Fibroblast of lung (primary cell): ENCODE data around the gene ZNF700. TPM values are rescaled to one million over a fixed set of nuclear protein-coding genes. Genes with fewer than 3 reads are reported as not detected.

Experiments
- DNase-seq, 2 donors: peaks; one replicate each; pipeline versions ENCODE4 v3.0.0 to v3.0.0-alpha.2; 2010; ENCODE audit warnings: low read depth in 2 of 2
- H2AFZ ChIP-seq: 2 replicates; pipeline ENCODE4 v1.5.1; 2012; ENCODE audit warnings: low read length, control low read depth, inconsistent platforms
- H3K27ac ChIP-seq: 2 replicates; pipeline ENCODE4 v1.5.1; 2011; ENCODE audit warnings: low read length, control low read depth; ENCODE audit not compliant: insufficient read depth
- H3K27me3 ChIP-seq: 2 replicates; pipeline ENCODE4 v1.5.1; 2011; ENCODE audit warnings: mild to moderate bottlenecking, low read length; ENCODE audit not compliant: control insufficient read depth, insufficient read depth
- H3K36me3 ChIP-seq: 2 replicates; pipeline ENCODE4 v1.5.1; 2011; ENCODE audit warnings: low read length; ENCODE audit not compliant: control insufficient read depth, insufficient read depth
- H3K4me1 ChIP-seq: 2 replicates; pipeline ENCODE4 v1.5.1; 2011; ENCODE audit warnings: low read length; ENCODE audit not compliant: control insufficient read depth, insufficient read depth; ENCODE audit errors: extremely low read depth
- H3K4me2 ChIP-seq: 2 replicates; pipeline ENCODE4 v1.5.1; 2011; ENCODE audit warnings: low read length, control low read depth; ENCODE audit not compliant: insufficient read depth; ENCODE audit errors: extremely low read depth
- H3K4me3 ChIP-seq, 4 experiments: fragments of 200-600 bp in 1 of 4; sonication (generic) in 1 of 4; replicated peaks in 1 of 4; 2 replicates each; pipeline ENCODE4 v1.5.1; 2011 to 2016; ENCODE audit warnings: low read length in 4 of 4, low read depth in 3 of 4, mild to moderate bottlenecking in 3 of 4, control low read depth in 2 of 4, inconsistent platforms in 1 of 4, mixed read lengths in 1 of 4; ENCODE audit not compliant: insufficient read depth in 1 of 4; ENCODE audit errors: control extremely low read depth in 1 of 4
- H3K79me2 ChIP-seq: 2 replicates; pipeline ENCODE4 v1.5.1; 2012; ENCODE audit warnings: mild to moderate bottlenecking, low read length, inconsistent platforms; ENCODE audit not compliant: control insufficient read depth, insufficient read depth
- H3K9ac ChIP-seq: 2 replicates; pipeline ENCODE4 v1.5.1; 2011; ENCODE audit warnings: mild to moderate bottlenecking, low read length, control low read depth; ENCODE audit not compliant: insufficient read depth
- H3K9me3 ChIP-seq: 2 replicates; pipeline ENCODE4 v1.5.1; 2012; ENCODE audit warnings: low read depth, low read length; ENCODE audit not compliant: control insufficient read depth, insufficient read depth
- H4K20me1 ChIP-seq: 2 replicates; pipeline ENCODE4 v1.5.1; 2011; ENCODE audit warnings: low read length; ENCODE audit not compliant: control insufficient read depth, insufficient read depth; ENCODE audit errors: extremely low read depth
- EZH2 ChIP-seq: IDR thresholded peaks from 2 replicates; pipeline ENCODE4 v1.5.1; 2012; ENCODE audit warnings: low read length, control low read depth, mild to moderate bottlenecking; ENCODE audit errors: missing control alignments
- polyA plus RNA-seq, 2 donors: library from polyadenylated mRNA; depleted of rRNA in 1 of 2; stranded (reverse) in 1 of 2; unstranded in 1 of 2; fragments of >200 nt; gene quantifications; 2 replicates each; pipeline ENCODE4 v1.2.1, GENCODE V29; 2011 to 2012; ENCODE audit warnings: missing spikeins in 1 of 2
- total RNA-seq: library from RNA; depleted of rRNA; stranded (reverse); fragments of >200 nt; gene quantifications from 2 replicates; pipeline ENCODE4 v1.2.1, GENCODE V29; 2014
- TF ChIP-seq, protein P1 (sequence below), 2 donors: IDR thresholded peaks in 1 of 2; conservative IDR thresholded peaks in 1 of 2; 1 replicate in 1 of 2; 2 replicates in 1 of 2; pipeline ENCODE4 v1.5.1; 2011 to 2012; ENCODE audit warnings: low read length in 2 of 2, control low read depth in 1 of 2, inconsistent platforms in 1 of 2, low read depth in 1 of 2, mild to moderate bottlenecking in 1 of 2

The ZNF700 gene
- total and polyA plus RNA-seq, 2 donors (not counting 1 experiment from before 2014, with no cell fraction given): 5.7 to 12.4 TPM

DNA sequence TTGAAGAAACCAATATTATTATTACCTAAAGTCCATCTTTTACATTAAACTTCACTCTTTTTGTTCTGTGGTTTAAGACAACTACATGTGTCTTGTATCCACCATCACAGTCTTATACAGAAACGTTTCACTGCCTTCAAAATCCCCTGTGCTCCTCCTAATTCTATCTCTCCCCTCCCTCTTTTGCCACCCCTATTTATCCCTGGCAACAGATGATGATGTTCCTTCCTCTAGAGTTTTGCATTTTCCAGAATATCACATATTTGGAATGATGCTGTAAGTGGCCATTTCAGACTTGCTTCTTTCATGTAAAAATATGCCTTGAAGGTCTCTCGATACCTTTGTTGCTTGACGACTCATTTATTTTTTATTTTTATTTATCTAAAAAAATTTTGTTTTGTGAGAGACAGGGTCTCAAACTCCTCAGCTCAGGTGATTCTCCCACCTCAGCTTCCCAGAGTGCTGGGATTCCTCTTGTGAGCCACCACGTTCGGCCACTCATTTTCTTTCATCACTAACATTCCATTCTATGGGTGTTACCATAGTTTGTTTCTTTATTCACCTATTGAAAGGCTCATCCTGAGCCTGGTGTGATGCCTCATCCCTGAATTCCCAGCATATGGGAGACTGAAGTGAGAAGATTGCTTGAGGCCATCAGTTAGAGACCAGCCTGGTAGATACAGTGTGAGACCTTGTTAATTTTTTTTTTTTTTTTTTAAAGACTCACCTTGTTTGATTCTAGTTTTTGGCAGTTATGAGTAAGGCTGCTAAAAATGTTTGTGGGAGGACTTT, 48.3 kb downstream of the ZNF700 start:
- H3K36me3 ChIP-seq: no peaks in the 10 kb centered on the region
- H3K4me2 ChIP-seq: no peak overlapping the region
- no peak overlapping the region for H3K4me3 ChIP-seq
- H3K79me2 ChIP-seq: no peaks in the 10 kb centered on the region
- H2AFZ ChIP-seq: no peak overlapping the region
- H4K20me1 ChIP-seq: no peaks in the 10 kb centered on the region
- no peaks in the 10 kb centered on the region for H3K4me1 ChIP-seq
- no peaks in the 10 kb centered on the region for H3K9me3 ChIP-seq
- H3K27me3 ChIP-seq: no peaks in the 10 kb centered on the region
- TF ChIP-seq EZH2: no peak
- TF ChIP-seq, protein P1, sequence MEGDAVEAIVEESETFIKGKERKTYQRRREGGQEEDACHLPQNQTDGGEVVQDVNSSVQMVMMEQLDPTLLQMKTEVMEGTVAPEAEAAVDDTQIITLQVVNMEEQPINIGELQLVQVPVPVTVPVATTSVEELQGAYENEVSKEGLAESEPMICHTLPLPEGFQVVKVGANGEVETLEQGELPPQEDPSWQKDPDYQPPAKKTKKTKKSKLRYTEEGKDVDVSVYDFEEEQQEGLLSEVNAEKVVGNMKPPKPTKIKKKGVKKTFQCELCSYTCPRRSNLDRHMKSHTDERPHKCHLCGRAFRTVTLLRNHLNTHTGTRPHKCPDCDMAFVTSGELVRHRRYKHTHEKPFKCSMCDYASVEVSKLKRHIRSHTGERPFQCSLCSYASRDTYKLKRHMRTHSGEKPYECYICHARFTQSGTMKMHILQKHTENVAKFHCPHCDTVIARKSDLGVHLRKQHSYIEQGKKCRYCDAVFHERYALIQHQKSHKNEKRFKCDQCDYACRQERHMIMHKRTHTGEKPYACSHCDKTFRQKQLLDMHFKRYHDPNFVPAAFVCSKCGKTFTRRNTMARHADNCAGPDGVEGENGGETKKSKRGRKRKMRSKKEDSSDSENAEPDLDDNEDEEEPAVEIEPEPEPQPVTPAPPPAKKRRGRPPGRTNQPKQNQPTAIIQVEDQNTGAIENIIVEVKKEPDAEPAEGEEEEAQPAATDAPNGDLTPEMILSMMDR (conservative IDR thresholded peaks at IDR 0.05 in 1 of 2, IDR thresholded peaks at IDR 0.05 in 1 of 2; ENCODE audit: low read depth in 1 of 2, low read length in 2 of 2): no peak
- no peak overlapping the region for H3K9ac ChIP-seq
- DNase-seq: no peak
- no peak overlapping the region for H3K27ac ChIP-seq

GRCh38 chr19:11978492-11979100, 53.7 kb downstream of the ZNF700 start:
- Histone ChIP-seq H3K9me3 (peaks cover 4% of the 10 kb centered on the region), H2AFZ (no peak overlapping the region), H3K79me2 (no peaks in the 10 kb centered on the region), H3K4me1 (no peaks in the 10 kb centered on the region), H3K4me3 (no peak overlapping the region), H4K20me1 (no peaks in the 10 kb centered on the region), H3K27ac (no peak overlapping the region), H3K4me2 (no peak overlapping the region), H3K27me3 (no peaks in the 10 kb centered on the region), H3K9ac (no peak overlapping the region), H3K36me3 (no peaks in the 10 kb centered on the region)
- DNase-seq: no peak
- TF ChIP-seq, protein P1 (conservative IDR thresholded peaks at IDR 0.05 in 1 of 2, IDR thresholded peaks at IDR 0.05 in 1 of 2; ENCODE audit: low read depth in 1 of 2, low read length in 2 of 2): no peak
- TF ChIP-seq EZH2: no peak

- no peak for TF ChIP-seq EZH2
- TF ChIP-seq, protein P1 (conservative IDR thresholded peaks at IDR 0.05 in 1 of 2, IDR thresholded peaks at IDR 0.05 in 1 of 2; ENCODE audit: low read depth in 1 of 2, low read length in 2 of 2): no peak
- Histone ChIP-seq H2AFZ (no peak overlapping the region), H3K27me3 (no peaks in the 10 kb centered on the region), H3K79me2 (no peaks in the 10 kb centered on the region), H3K36me3 (no peaks in the 10 kb centered on the region), H3K9me3 (peaks cover 4% of the 10 kb centered on the region), H4K20me1 (no peaks in the 10 kb centered on the region), H3K4me2 (no peak overlapping the region), H3K4me1 (no peaks in the 10 kb centered on the region), H3K9ac (no peak overlapping the region), H3K4me3 (no peak overlapping the region), H3K27ac (no peak overlapping the region)
- DNase-seq: no peak
These were observed 54.6 kb downstream of the ZNF700 start for GRCh38 chr19:11979527-11979926.
